ENCODE results near the gene ZDHHC13. TPM values are rescaled to one million over a fixed set of nuclear protein-coding genes. Genes with fewer than 3 reads are reported as not detected.
A peak's percentile ranks its signal among the peaks of the same experiment; 100 is the strongest.

ZDHHC13 gene
- polyA plus RNA-seq, 1 donor from 2014 or later = 8.2 TPM

GRCh38 chr11:19088791-19089190, 28.2 kb upstream of the ZDHHC13 start:
- no peaks in the 10 kb centered on the region for H3K4me1 Mint-ChIP-seq
- no peak overlapping the region for H3K27ac Mint-ChIP-seq
- peaks cover 12% of the 10 kb centered on the region for H3K27me3 Mint-ChIP-seq
- H3K4me3 Mint-ChIP-seq = no peak overlapping the region
- H3K36me3 Mint-ChIP-seq = no peaks in the 10 kb centered on the region
- peaks cover 1 to 6% (median 2%) of the 10 kb centered on the region in 3 donors for H3K9me3 Mint-ChIP-seq

- Mint-ChIP-seq H3K4me3 (no peak overlapping the region), H3K9me3 (peaks cover 1 to 6% (median 2%) of the 10 kb centered on the region in 3 donors), H3K27ac (no peak overlapping the region), H3K4me1 (no peaks in the 10 kb centered on the region), H3K36me3 (no peaks in the 10 kb centered on the region), H3K27me3 (peaks cover 14% of the 10 kb centered on the region)
Observed at GRCh38 chr11:19089421-19089820, 27.5 kb upstream of the ZDHHC13 start.

- H3K36me3 Mint-ChIP-seq = no peaks in the 10 kb centered on the region
- H3K4me3 Mint-ChIP-seq = no peak overlapping the region
- H3K27me3 Mint-ChIP-seq = peaks cover 17% of the 10 kb centered on the region
- no peak overlapping the region for H3K27ac Mint-ChIP-seq
- H3K9me3 Mint-ChIP-seq = peaks cover 1 to 3% (median 2%) of the 10 kb centered on the region in 3 donors
- H3K4me1 Mint-ChIP-seq = no peaks in the 10 kb centered on the region
Observed at GRCh38 chr11:19091366-19091765, 25.6 kb upstream of the ZDHHC13 start.

- no peak overlapping the region for H3K4me3 Mint-ChIP-seq
- no peaks in the 10 kb centered on the region for H3K9me3 Mint-ChIP-seq
- no peaks in the 10 kb centered on the region for H3K36me3 Mint-ChIP-seq
- no peak overlapping the region for H3K27ac Mint-ChIP-seq
- no peaks in the 10 kb centered on the region for H3K4me1 Mint-ChIP-seq
- peaks cover 20% of the 10 kb centered on the region for H3K27me3 Mint-ChIP-seq
Observed at GRCh38 chr11:19092342-19092741, 24.6 kb upstream of the ZDHHC13 start.

GRCh38 chr11:19092850-19093249, 24.1 kb upstream of the ZDHHC13 start:
- no peak overlapping the region for H3K27ac Mint-ChIP-seq
- H3K4me1 Mint-ChIP-seq = no peaks in the 10 kb centered on the region
- H3K36me3 Mint-ChIP-seq = no peaks in the 10 kb centered on the region
- no peaks in the 10 kb centered on the region for H3K9me3 Mint-ChIP-seq
- peaks cover 24% of the 10 kb centered on the region for H3K27me3 Mint-ChIP-seq
- H3K4me3 Mint-ChIP-seq = no peak overlapping the region

GRCh38 chr11:19093976-19094375, 23.0 kb upstream of the ZDHHC13 start:
- H3K9me3 Mint-ChIP-seq = no peaks in the 10 kb centered on the region
- H3K27me3 Mint-ChIP-seq = peaks cover 31% of the 10 kb centered on the region

GRCh38 chr11:19094859-19095258, 22.1 kb upstream of the ZDHHC13 start:
- Mint-ChIP-seq H3K27ac (no peak overlapping the region), H3K27me3 (peaks cover 23% of the 10 kb centered on the region), H3K9me3 (no peaks in the 10 kb centered on the region), H3K4me3 (no peak overlapping the region), H3K36me3 (no peaks in the 10 kb centered on the region), H3K4me1 (no peaks in the 10 kb centered on the region)

More at GRCh38 chr11:19093976-19094375, 23.0 kb upstream of the ZDHHC13 start:
- no peaks in the 10 kb centered on the region for H3K4me1 Mint-ChIP-seq
- H3K27ac Mint-ChIP-seq = no peak overlapping the region
- H3K4me3 Mint-ChIP-seq = no peak overlapping the region
- H3K36me3 Mint-ChIP-seq = no peaks in the 10 kb centered on the region

- no peaks in the 10 kb centered on the region for H3K36me3 Mint-ChIP-seq
- no peak overlapping the region for H3K27ac Mint-ChIP-seq
- peaks cover 20% of the 10 kb centered on the region for H3K27me3 Mint-ChIP-seq
Observed at GRCh38 chr11:19099093-19099492, 17.9 kb upstream of the ZDHHC13 start.

GRCh38 chr11:19100885-19101284, 16.1 kb upstream of the ZDHHC13 start:
- peak overlapping the region in 1 of 3 donors; percentile 21 for H3K27ac Mint-ChIP-seq
- no peaks in the 10 kb centered on the region for H3K36me3 Mint-ChIP-seq
- H3K27me3 Mint-ChIP-seq = peaks cover 18% of the 10 kb centered on the region
- H3K4me3 Mint-ChIP-seq = no peak overlapping the region
- H3K9me3 Mint-ChIP-seq = peaks cover 2 to 9% (median 3%) of the 10 kb centered on the region in 3 donors
- peaks cover 0 to 2% (median 0%) of the 10 kb centered on the region in 3 donors for H3K4me1 Mint-ChIP-seq

More at GRCh38 chr11:19099093-19099492, 17.9 kb upstream of the ZDHHC13 start:
- no peak overlapping the region for H3K4me3 Mint-ChIP-seq
- H3K4me1 Mint-ChIP-seq = peaks cover 0 to 2% (median 0%) of the 10 kb centered on the region in 3 donors
- peaks cover 2 to 9% (median 3%) of the 10 kb centered on the region in 3 donors for H3K9me3 Mint-ChIP-seq

- no peak overlapping the region for H3K4me3 Mint-ChIP-seq
- peaks cover 2 to 9% (median 3%) of the 10 kb centered on the region in 3 donors for H3K9me3 Mint-ChIP-seq
- H3K4me1 Mint-ChIP-seq = peaks cover 0 to 2% (median 0%) of the 10 kb centered on the region in 3 donors
- H3K36me3 Mint-ChIP-seq = no peaks in the 10 kb centered on the region
- peaks cover 12% of the 10 kb centered on the region for H3K27me3 Mint-ChIP-seq
- no peak overlapping the region for H3K27ac Mint-ChIP-seq
Observed at GRCh38 chr11:19101796-19102520, 15.0 kb upstream of the ZDHHC13 start.

GRCh38 chr11:19102521-19102900, 14.5 kb upstream of the ZDHHC13 start:
- H3K27ac Mint-ChIP-seq = no peak overlapping the region
- H3K36me3 Mint-ChIP-seq = no peaks in the 10 kb centered on the region
- H3K27me3 Mint-ChIP-seq = peaks cover 11% of the 10 kb centered on the region
- no peak overlapping the region for H3K4me3 Mint-ChIP-seq
- H3K4me1 Mint-ChIP-seq = peaks cover 0 to 2% (median 0%) of the 10 kb centered on the region in 3 donors
- peaks cover 2 to 9% (median 3%) of the 10 kb centered on the region in 3 donors for H3K9me3 Mint-ChIP-seq

GRCh38 chr11:19105011-19105410, 12.0 kb upstream of the ZDHHC13 start:
- Mint-ChIP-seq H3K36me3 (no peaks in the 10 kb centered on the region), H3K27ac (no peak overlapping the region), H3K4me1 (peaks cover 0 to 2% (median 0%) of the 10 kb centered on the region in 3 donors), H3K27me3 (peaks cover 5% of the 10 kb centered on the region), H3K9me3 (peaks cover 2 to 9% (median 3%) of the 10 kb centered on the region in 3 donors), H3K4me3 (no peak overlapping the region)

GRCh38 chr11:19107125-19107524, 9.8 kb upstream of the ZDHHC13 start:
- Mint-ChIP-seq H3K27me3 (peaks cover 3% of the 10 kb centered on the region), H3K27ac (no peak overlapping the region), H3K9me3 (no peaks in the 10 kb centered on the region), H3K36me3 (no peaks in the 10 kb centered on the region), H3K4me1 (peaks cover 0 to under 1% (median 0%) of the 10 kb centered on the region in 3 donors), H3K4me3 (no peak overlapping the region)

- H3K4me3 Mint-ChIP-seq = no peak overlapping the region
- no peaks in the 10 kb centered on the region for H3K36me3 Mint-ChIP-seq
- H3K9me3 Mint-ChIP-seq = no peaks in the 10 kb centered on the region
- no peak overlapping the region for H3K27ac Mint-ChIP-seq
- peaks cover 3% of the 10 kb centered on the region for H3K27me3 Mint-ChIP-seq
- H3K4me1 Mint-ChIP-seq = peaks cover 0 to 2% (median 0%) of the 10 kb centered on the region in 3 donors
Observed at GRCh38 chr11:19110295-19110694, 6.7 kb upstream of the ZDHHC13 start.

GRCh38 chr11:19111809-19112208, 5.2 kb upstream of the ZDHHC13 start:
- H3K4me3 Mint-ChIP-seq = no peak overlapping the region

More at GRCh38 chr11:19111809-19112208, 5.2 kb upstream of the ZDHHC13 start:
- Mint-ChIP-seq H3K27me3 (peaks cover 3% of the 10 kb centered on the region), H3K9me3 (peaks cover 0 to 2% (median 0%) of the 10 kb centered on the region in 3 donors), H3K36me3 (no peaks in the 10 kb centered on the region), H3K4me1 (peaks cover 2 to 8% (median 4%) of the 10 kb centered on the region in 3 donors), H3K27ac (no peak overlapping the region)
